Endothelial cell of umbilical vein (primary cell): ENCODE measurements around the gene CIDEB. TPM values are rescaled to one million over a fixed set of nuclear protein-coding genes. Genes with fewer than 3 reads are reported as not detected.

Experiments used
- BruUV-seq: library from RNA; stranded (reverse); fragments of 400-500 nt; replicated peaks from 2 replicates; lab custom pipeline; 2021; lab: Mats Ljungman, UMichigan
- CTCF ChIA-PET: fragments of 300-600, 350-600 bp; sonication (Branson Sonifier 250); formaldehyde crosslinking; loops from one replicate; lab custom pipeline; 2021; ENCODE audit warnings: antibody characterized with exemption, inconsistent platforms; lab: Charles Lee
- POLR2A ChIA-PET: fragments of 300-600, 350-600 bp; sonication (Branson Sonifier 250); formaldehyde crosslinking; loops from one replicate; lab custom pipeline; 2021; ENCODE audit warnings: antibody characterized with exemption, inconsistent platforms; lab: Charles Lee
- DNase-seq: peaks from one replicate; pipeline ENCODE4 v3.0.0-alpha.2; 2011; ENCODE audit warnings: low read depth, low spot score
- FAIRE-seq: peaks from 2 replicates; lab custom pipeline; 2011; peaks lifted over from hg19 to GRCh38; lab: Jason Lieb, UNC
- H2AFZ ChIP-seq: 2 replicates; pipeline ENCODE4 v1.6.0; 2012; ENCODE audit warnings: low read depth, low read length, control low read depth, inconsistent platforms
- H3K27ac ChIP-seq: 2 replicates; pipeline ENCODE4 v1.5.1; 2011; ENCODE audit warnings: low read depth, mild to moderate bottlenecking, control low read depth, low read length, moderate library complexity; ENCODE audit not compliant: insufficient read depth
- H3K27me3 ChIP-seq, 2 experiments: 2 replicates each; pipeline versions ENCODE4 v1.6.0 to v1.6.1; 2011; ENCODE audit warnings: low read length in 2 of 2, mixed read lengths in 1 of 2; ENCODE audit not compliant: control insufficient read depth in 2 of 2, insufficient read depth in 2 of 2
- H3K36me3 ChIP-seq, 2 experiments: 2 replicates in 1 of 2; 3 replicates in 1 of 2; pipeline ENCODE4 v1.5.1; 2011; ENCODE audit warnings: low read length in 2 of 2, mild to moderate bottlenecking in 1 of 2, moderate library complexity in 1 of 2; ENCODE audit not compliant: control insufficient read depth in 2 of 2, insufficient read depth in 2 of 2; ENCODE audit errors: extremely low read depth in 1 of 2
- H3K4me1 ChIP-seq: 3 replicates; pipeline ENCODE4 v1.5.1; 2011; ENCODE audit warnings: mild to moderate bottlenecking, low read length; ENCODE audit not compliant: control insufficient read depth, insufficient read depth; ENCODE audit errors: extremely low read depth
- H3K4me2 ChIP-seq: 2 replicates; pipeline ENCODE4 v1.6.1; 2011; ENCODE audit warnings: low read length, control low read depth, mixed read lengths; ENCODE audit not compliant: insufficient read depth
- H3K4me3 ChIP-seq, 3 experiments: fragments of 200-600 bp in 1 of 3; sonication (generic), shearing (Covaris generic) in 1 of 3; replicated peaks in 1 of 3; 2 replicates each; pipeline ENCODE4 v1.5.1; 2011 to 2016; ENCODE audit warnings: control low read depth in 3 of 3, low read length in 3 of 3, mild to moderate bottlenecking in 2 of 3, inconsistent platforms in 1 of 3, low read depth in 1 of 3, moderate library complexity in 1 of 3; ENCODE audit not compliant: insufficient read depth in 1 of 3
- H3K79me2 ChIP-seq: 2 replicates; pipeline ENCODE4 v1.6.0; 2012; ENCODE audit warnings: low read length, inconsistent platforms; ENCODE audit not compliant: control insufficient read depth, insufficient read depth
- H3K9ac ChIP-seq: replicated peaks from 2 replicates; pipeline ENCODE3; 2011; ENCODE audit warnings: low read length, control low read depth; ENCODE audit not compliant: insufficient read depth; ENCODE audit errors: extremely low read depth
- H3K9me1 ChIP-seq: replicated peaks from 3 replicates; pipeline ENCODE4 v1.6.0; 2011; ENCODE audit warnings: mild to moderate bottlenecking, low read length; ENCODE audit not compliant: control insufficient read depth, insufficient read depth; ENCODE audit errors: extremely low read depth
- H3K9me3 ChIP-seq: replicated peaks from 2 replicates; pipeline ENCODE4 v1.5.1; 2012; ENCODE audit warnings: low read length, inconsistent platforms; ENCODE audit not compliant: control insufficient read depth, insufficient read depth
- H4K20me1 ChIP-seq: replicated peaks from 2 replicates; pipeline ENCODE3; 2011; ENCODE audit warnings: mild to moderate bottlenecking, low read length; ENCODE audit not compliant: control insufficient read depth, insufficient read depth; ENCODE audit errors: extremely low read depth
- EZH2 ChIP-seq: IDR thresholded peaks from 2 replicates; pipeline ENCODE4 v1.6.1; 2012; ENCODE audit warnings: borderline replicate concordance, low read depth, mild to moderate bottlenecking, moderate library complexity, low read length, inconsistent platforms; ENCODE audit not compliant: severe bottlenecking
- FOS ChIP-seq: IDR thresholded peaks from 2 replicates; pipeline ENCODE4 v1.6.1; 2011; ENCODE audit warnings: mild to moderate bottlenecking, low read length, moderate library complexity, borderline replicate concordance; ENCODE audit not compliant: insufficient read depth
- GATA2 ChIP-seq: IDR thresholded peaks from 2 replicates; pipeline ENCODE4 v1.7.0; 2011; ENCODE audit warnings: low read depth, mild to moderate bottlenecking, moderate library complexity, mixed read lengths, low read length; ENCODE audit not compliant: insufficient read length, insufficient read depth
- JUN ChIP-seq: IDR thresholded peaks from 2 replicates; pipeline ENCODE4 v1.6.1; 2011; ENCODE audit warnings: borderline replicate concordance, low read depth; ENCODE audit not compliant: insufficient read length, insufficient read depth
- MAX ChIP-seq: IDR thresholded peaks from 2 replicates; pipeline ENCODE4 v1.6.1; 2011; ENCODE audit not compliant: insufficient read depth, insufficient read length
- MYC ChIP-seq: IDR thresholded peaks from one replicate; pipeline ENCODE4 v1.6.1; 2011; ENCODE audit warnings: mild to moderate bottlenecking, low read depth, low read length
- POLR2A ChIP-seq: IDR thresholded peaks from 2 replicates; pipeline ENCODE4 v1.6.1; 2012; ENCODE audit warnings: low read depth, mild to moderate bottlenecking, control low read depth, low read length
- POLR2AphosphoS5 ChIP-seq: IDR thresholded peaks from 2 replicates; pipeline ENCODE4 v1.6.1; 2012; ENCODE audit warnings: low read depth, mild to moderate bottlenecking, control low read depth, low read length, moderate library complexity; ENCODE audit not compliant: insufficient read depth
- dilution Hi-C: fragments of 300-500 bp; cut with MboI; formaldehyde crosslinking; loops from one replicate; pipeline ENCODE4 v1.15.0; 2019; ENCODE audit warnings: low sequenced_read_pairs; ENCODE audit not compliant: extremely low pct_ligation_motif_present
- intact Hi-C: fragments of 100-400 bp; cut with micrococcal nuclease; formaldehyde crosslinking; loops from one replicate; pipeline ENCODE4 v1.10.0; 2022
- polyA plus RNA-seq, 4 experiments: library from polyadenylated mRNA; depleted of rRNA in 3 of 4; stranded (reverse) in 3 of 4; unstranded in 1 of 4; fragments of >200 nt; gene quantifications; 2 replicates each; pipeline versions ENCODE4 v1.2.1 to v1.2.3, GENCODE V29; 2011 to 2012; ENCODE audit warnings: missing spikeins in 1 of 4
- total RNA-seq: library from RNA; stranded (reverse); gene quantifications from 2 replicates; pipeline ENCODE4 v1.2.3, GENCODE V29; 2021
- TF ChIP-seq, protein P1 (sequence below), 2 donors: IDR thresholded peaks; 1 replicate in 1 of 2; 2 replicates in 1 of 2; pipeline ENCODE4 v1.5.1; 2011; ENCODE audit warnings: low read length in 2 of 2, mild to moderate bottlenecking in 2 of 2, moderate library complexity in 2 of 2, control low read depth in 1 of 2, inconsistent platforms in 1 of 2, low read depth in 1 of 2; ENCODE audit not compliant: insufficient read depth in 1 of 2; ENCODE audit errors: extremely low read depth in 1 of 2

CIDEB gene
- total and polyA plus RNA-seq, 2 donors (not counting 3 experiments of a cell fraction or from before 2014, with no cell fraction given) = 5.2 to 7.2 TPM

- Histone ChIP-seq H3K36me3 (no peaks in the 10 kb centered on the region), H2AFZ (no peak overlapping the region), H3K9me3 (no peaks in the 10 kb centered on the region), H3K9ac (no peak overlapping the region), H3K27me3 (no peaks in the 10 kb centered on the region), H3K4me1 (no peaks in the 10 kb centered on the region), H4K20me1 (no peaks in the 10 kb centered on the region), H3K27ac (no peak overlapping the region), H3K9me1 (no peaks in the 10 kb centered on the region), H3K79me2 (no peaks in the 10 kb centered on the region), H3K4me2 (no peak overlapping the region), H3K4me3 (no peak overlapping the region)
- no TSS peak for BruUV-seq
- intact Hi-C loops (no loop called here), dilution Hi-C loops (no loop called here)
- TF ChIP-seq MYC = no peak
- no peak for TF ChIP-seq POLR2A
- TF ChIP-seq GATA2 = no peak
- TF ChIP-seq EZH2 = no peak
- TF ChIP-seq JUN = no peak
- TF ChIP-seq POLR2AphosphoS5 = no peak
- no peak for TF ChIP-seq MAX
- TF ChIP-seq, protein P1, sequence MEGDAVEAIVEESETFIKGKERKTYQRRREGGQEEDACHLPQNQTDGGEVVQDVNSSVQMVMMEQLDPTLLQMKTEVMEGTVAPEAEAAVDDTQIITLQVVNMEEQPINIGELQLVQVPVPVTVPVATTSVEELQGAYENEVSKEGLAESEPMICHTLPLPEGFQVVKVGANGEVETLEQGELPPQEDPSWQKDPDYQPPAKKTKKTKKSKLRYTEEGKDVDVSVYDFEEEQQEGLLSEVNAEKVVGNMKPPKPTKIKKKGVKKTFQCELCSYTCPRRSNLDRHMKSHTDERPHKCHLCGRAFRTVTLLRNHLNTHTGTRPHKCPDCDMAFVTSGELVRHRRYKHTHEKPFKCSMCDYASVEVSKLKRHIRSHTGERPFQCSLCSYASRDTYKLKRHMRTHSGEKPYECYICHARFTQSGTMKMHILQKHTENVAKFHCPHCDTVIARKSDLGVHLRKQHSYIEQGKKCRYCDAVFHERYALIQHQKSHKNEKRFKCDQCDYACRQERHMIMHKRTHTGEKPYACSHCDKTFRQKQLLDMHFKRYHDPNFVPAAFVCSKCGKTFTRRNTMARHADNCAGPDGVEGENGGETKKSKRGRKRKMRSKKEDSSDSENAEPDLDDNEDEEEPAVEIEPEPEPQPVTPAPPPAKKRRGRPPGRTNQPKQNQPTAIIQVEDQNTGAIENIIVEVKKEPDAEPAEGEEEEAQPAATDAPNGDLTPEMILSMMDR (IDR thresholded peaks at IDR 0.05; ENCODE audit: extremely low read depth in 1 of 2, insufficient read depth in 1 of 2, low read depth in 1 of 2, low read length in 2 of 2) = no peak
- no peak for TF ChIP-seq FOS
- POLR2A ChIA-PET = interaction anchor here (0.6 kb wide), 1 partner anchor 40 kb away, joined by 3 read pairs; no protein-coding TSS in a partner anchor
- no peak for DNase-seq
- no peak for FAIRE-seq
- CTCF ChIA-PET = no interaction called here
Observed at GRCh38 chr14:24260026-24260779, 47.6 kb downstream of the CIDEB start.
